Activated CD4-positive, alpha-beta T cell treated with anti-CD3 and anti-CD28 coated beads, Interleukin-2, Interleukin-4, amounts not matched to agents 100 ng/mL and 50 ng/mL, durations not matched to agents 16 hours and 8 hours (primary cell): ENCODE results near the gene FGD6.
"Not testable (repeated sequence)": the region's sequence is repeated elsewhere in the genome, so short reads cannot be mapped to it uniquely, and the experiment has no call there.

Experiments used
- DNase-seq: peaks from one replicate; pipeline ENCODE4 v3.0.0-alpha.2; 2020; ENCODE audit warnings: low spot score

FGD6 gene

GRCh38 chr12:95126076-95126475, 91.2 kb downstream of the FGD6 start:
- DNase-seq: no peak

- DNase-seq: no peak
Observed at GRCh38 chr12:95124106-95124505, 93.2 kb downstream of the FGD6 start.

- DNase-seq: no peak
Observed at GRCh38 chr12:95118788-95119179, 98.5 kb downstream of the FGD6 start.

GRCh38 chr12:95118138-95118787, 99.0 kb downstream of the FGD6 start:
- no peak for DNase-seq

- peak; percentile 62 for DNase-seq
Observed at GRCh38 chr12:95117178-95117599, 100.1 kb downstream of the FGD6 start.

GRCh38 chr12:95116773-95117172, 100.5 kb downstream of the FGD6 start:
- peak; percentile 10 for DNase-seq

GRCh38 chr12:95116341-95116740, 100.9 kb downstream of the FGD6 start:
- no peak for DNase-seq

- DNase-seq: no peak
Observed at GRCh38 chr12:95115641-95116040, 101.6 kb downstream of the FGD6 start.

- DNase-seq: no peak
Observed at GRCh38 chr12:95114766-95115405, 102.4 kb downstream of the FGD6 start.

GRCh38 chr12:95107362-95107761, 109.9 kb downstream of the FGD6 start:
- no peak for DNase-seq

GRCh38 chr12:95105540-95105939, 111.7 kb downstream of the FGD6 start:
- no peak for DNase-seq

- DNase-seq: no peak
Observed at GRCh38 chr12:95104919-95105452, 112.3 kb downstream of the FGD6 start.

GRCh38 chr12:95102916-95103671, 114.2 kb downstream of the FGD6 start:
- DNase-seq: peak; percentile 93

- DNase-seq: not testable (repeated sequence)
Observed at GRCh38 chr12:95101957-95102356, 115.3 kb downstream of the FGD6 start.

- no peak for DNase-seq
Observed at GRCh38 chr12:95100264-95101190, 116.7 kb downstream of the FGD6 start.

- DNase-seq: no peak
Observed at GRCh38 chr12:95099270-95099790, 117.9 kb downstream of the FGD6 start.

GRCh38 chr12:95096852-95097251, 120.4 kb downstream of the FGD6 start:
- no peak for DNase-seq

- DNase-seq: no peak
Observed at GRCh38 chr12:95096378-95096777, 120.9 kb downstream of the FGD6 start.

- DNase-seq: not testable (repeated sequence)
Observed at GRCh38 chr12:95095866-95096265, 121.4 kb downstream of the FGD6 start.

GRCh38 chr12:95089462-95089861, 127.8 kb downstream of the FGD6 start:
- no peak for DNase-seq

GRCh38 chr12:95088379-95088778, 128.9 kb downstream of the FGD6 start:
- no peak for DNase-seq

GRCh38 chr12:95085612-95086011, 131.7 kb downstream of the FGD6 start:
- peak; percentile 33 for DNase-seq
